OCI-LY7 (cell line): ENCODE data around the gene KHDC4. TPM values are rescaled to one million over a fixed set of nuclear protein-coding genes. Genes with fewer than 3 reads are reported as not detected.

Experiments used
- BruUV-seq: library from RNA; stranded (reverse); fragments of 400-500 nt; replicated peaks from 2 replicates; lab custom pipeline; 2021; lab: Mats Ljungman, UMichigan
- CTCF ChIA-PET: fragments of 300-600 bp; sonication (Branson Sonifier 250); formaldehyde crosslinking; loops from one replicate; lab custom pipeline; 2022; ENCODE audit warnings: antibody characterized with exemption; ENCODE audit not compliant: unreplicated experiment; lab: Charles Lee
- POLR2A ChIA-PET: fragments of 300-600 bp; sonication (Branson Sonifier 250); formaldehyde crosslinking; loops from one replicate; lab custom pipeline; 2022; ENCODE audit warnings: antibody characterized with exemption; lab: Charles Lee
- DNase-seq: peaks from one replicate; pipeline ENCODE4 v3.0.0-alpha.2; 2015; ENCODE audit warnings: low spot score
- H2AFZ ChIP-seq: fragments of 200-600 bp; sonication (generic), shearing (Covaris generic); 2 replicates; pipeline ENCODE4 v1.6.1; 2014; ENCODE audit warnings: mild to moderate bottlenecking, antibody characterized with exemption, low read length, moderate library complexity
- H3K27ac ChIP-seq: fragments of 200-600 bp; sonication (generic); 2 replicates; pipeline ENCODE4 v1.5.1; 2014; ENCODE audit warnings: mixed run types, low read depth, mild to moderate bottlenecking, moderate library complexity, low read length, inconsistent platforms; ENCODE audit not compliant: poor library complexity, severe bottlenecking
- H3K36me3 ChIP-seq: fragments of 200-600 bp; sonication (generic); 2 replicates; pipeline ENCODE4 v1.6.1; 2014; ENCODE audit warnings: mild to moderate bottlenecking, antibody characterized with exemption, low read length, moderate library complexity, mixed read lengths; ENCODE audit not compliant: insufficient read depth
- H3K4me1 ChIP-seq: fragments of 200-600 bp; sonication (generic); 2 replicates; pipeline ENCODE4 v1.5.1; 2014; ENCODE audit warnings: mild to moderate bottlenecking, low read length; ENCODE audit not compliant: insufficient read depth, poor library complexity, severe bottlenecking
- H3K4me2 ChIP-seq: fragments of 200-600 bp; sonication (generic); 2 replicates; pipeline ENCODE4 v1.6.1; 2014; ENCODE audit warnings: mild to moderate bottlenecking, low read length
- H3K4me3 ChIP-seq: fragments of 200-600 bp; sonication (generic); 2 replicates; pipeline ENCODE4 v1.5.1; 2014; ENCODE audit warnings: mild to moderate bottlenecking, low read depth, low read length; ENCODE audit not compliant: poor library complexity, severe bottlenecking
- H3K79me2 ChIP-seq: fragments of 200-600 bp; sonication (generic); 2 replicates; pipeline ENCODE4 v1.6.1; 2016; ENCODE audit warnings: low read depth, mild to moderate bottlenecking, low read length, moderate library complexity, mixed read lengths; ENCODE audit not compliant: insufficient read depth
- H3K9me2 ChIP-seq: fragments of 200-600 bp; sonication (generic); 2 replicates; pipeline ENCODE4 v1.6.1; 2016; ENCODE audit warnings: mild to moderate bottlenecking, low read length, mixed read lengths; ENCODE audit not compliant: insufficient read depth
- H3K9me3 ChIP-seq: fragments of 200-600 bp; sonication (generic); 2 replicates; pipeline ENCODE4 v1.6.1; 2014; ENCODE audit warnings: mild to moderate bottlenecking, mixed run types, low read length, mixed read lengths
- H4K20me1 ChIP-seq: fragments of 200-600 bp; sonication (generic); 2 replicates; pipeline ENCODE4 v1.6.1; 2014; ENCODE audit warnings: mild to moderate bottlenecking, antibody characterized with exemption, low read length, moderate library complexity, mixed read lengths; ENCODE audit not compliant: insufficient read depth
- EZH2phosphoT487 ChIP-seq: fragments of 200-600 bp; sonication (generic); IDR thresholded peaks from 2 replicates; pipeline ENCODE4 v1.6.1; 2018; ENCODE audit warnings: low read depth, borderline replicate concordance, mild to moderate bottlenecking, mixed run types, antibody characterized with exemption, low read length, moderate library complexity, mixed read lengths
- intact Hi-C: fragments of 100-400 bp; cut with micrococcal nuclease; formaldehyde crosslinking; loops from one replicate; pipeline ENCODE4 v1.10.0; 2022; ENCODE audit not compliant: unreplicated experiment
- total RNA-seq, 2 experiments: library from RNA; depleted of rRNA in 1 of 2; stranded (reverse); fragments of >200 nt in 1 of 2; shearing (Covaris generic) in 1 of 2; gene quantifications; 2 replicates each; pipeline ENCODE4 v1.2.3, GENCODE V29; 2014 to 2022
- TF ChIP-seq, protein P1 (sequence below): fragments of 200-600 bp; sonication (generic); conservative IDR thresholded peaks from 2 replicates; pipeline ENCODE4 v1.5.1; 2014; ENCODE audit warnings: mild to moderate bottlenecking, antibody characterized with exemption, low read length, moderate library complexity, mixed read lengths

KHDC4 gene
- total RNA-seq, 2 experiments from 2014 or later: 88.9 to 121 TPM

DNA sequence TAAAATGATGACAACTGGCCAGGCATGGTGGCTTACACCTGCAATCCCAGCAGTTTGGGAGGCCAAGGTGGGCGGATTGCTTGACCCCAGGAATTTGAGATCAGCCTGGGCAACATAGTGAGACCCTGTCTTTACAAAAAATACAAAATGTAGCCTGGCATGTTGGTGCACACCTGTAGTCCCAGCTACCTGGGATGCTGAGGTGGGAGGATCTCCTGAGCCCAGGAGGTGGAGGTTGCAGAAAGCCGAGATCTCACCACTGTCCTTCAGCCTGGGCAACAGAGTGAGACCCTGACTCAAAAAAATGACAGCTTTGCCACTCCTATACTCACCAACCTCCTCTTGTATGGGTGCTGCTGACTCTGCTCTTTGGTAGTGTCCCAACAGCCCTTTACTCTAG is 56.3 kb downstream of the KHDC4 start:
- Histone ChIP-seq H3K4me1 (peaks cover 50% of the 10 kb centered on the region), H3K9me3 (no peaks in the 10 kb centered on the region), H3K9me2 (no peaks in the 10 kb centered on the region), H3K36me3 (peaks cover 77% of the 10 kb centered on the region), H3K4me2 (no peak overlapping the region), H3K27ac (no peak overlapping the region), H2AFZ (no peak overlapping the region), H4K20me1 (no peaks in the 10 kb centered on the region), H3K79me2 (peaks cover 67% of the 10 kb centered on the region), H3K4me3 (no peak overlapping the region)
- intact Hi-C loops: no loop called here
- POLR2A ChIA-PET: interaction anchor here (0.7 to 1.2 kb wide), 3 partner anchors 16 to 41 kb away, joined by 3 to 6 read pairs (median 4); partner anchors contain the start of gene SYT11
- DNase-seq: no peak
- CTCF ChIA-PET: interaction anchor here (1.1 kb wide), 1 partner anchor 16 kb away, joined by 4 read pairs; no protein-coding TSS in a partner anchor
- no peak for TF ChIP-seq EZH2phosphoT487
- TF ChIP-seq, protein P1, sequence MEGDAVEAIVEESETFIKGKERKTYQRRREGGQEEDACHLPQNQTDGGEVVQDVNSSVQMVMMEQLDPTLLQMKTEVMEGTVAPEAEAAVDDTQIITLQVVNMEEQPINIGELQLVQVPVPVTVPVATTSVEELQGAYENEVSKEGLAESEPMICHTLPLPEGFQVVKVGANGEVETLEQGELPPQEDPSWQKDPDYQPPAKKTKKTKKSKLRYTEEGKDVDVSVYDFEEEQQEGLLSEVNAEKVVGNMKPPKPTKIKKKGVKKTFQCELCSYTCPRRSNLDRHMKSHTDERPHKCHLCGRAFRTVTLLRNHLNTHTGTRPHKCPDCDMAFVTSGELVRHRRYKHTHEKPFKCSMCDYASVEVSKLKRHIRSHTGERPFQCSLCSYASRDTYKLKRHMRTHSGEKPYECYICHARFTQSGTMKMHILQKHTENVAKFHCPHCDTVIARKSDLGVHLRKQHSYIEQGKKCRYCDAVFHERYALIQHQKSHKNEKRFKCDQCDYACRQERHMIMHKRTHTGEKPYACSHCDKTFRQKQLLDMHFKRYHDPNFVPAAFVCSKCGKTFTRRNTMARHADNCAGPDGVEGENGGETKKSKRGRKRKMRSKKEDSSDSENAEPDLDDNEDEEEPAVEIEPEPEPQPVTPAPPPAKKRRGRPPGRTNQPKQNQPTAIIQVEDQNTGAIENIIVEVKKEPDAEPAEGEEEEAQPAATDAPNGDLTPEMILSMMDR: no peak
- BruUV-seq: no TSS peak

DNA sequence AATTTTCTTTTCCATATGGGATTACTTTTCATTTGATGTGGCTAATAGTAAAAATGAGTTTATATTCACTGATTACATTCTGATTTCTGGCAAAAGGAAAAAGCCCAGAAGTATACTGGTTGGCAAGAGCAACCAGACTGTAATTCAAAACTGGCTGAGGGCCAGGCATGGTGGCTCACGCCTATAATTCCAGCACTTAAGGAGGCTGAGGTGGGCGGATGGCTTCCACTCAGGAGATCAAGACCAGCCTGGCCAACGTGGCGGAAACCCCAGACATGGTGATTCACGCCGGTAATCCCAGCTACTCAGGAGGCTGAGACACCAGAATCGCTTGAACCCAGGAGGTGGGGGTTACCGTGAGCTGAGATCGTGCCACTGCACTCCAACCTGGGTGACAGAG is 60.4 kb downstream of the KHDC4 start:
- H3K9me3 ChIP-seq: no peaks in the 10 kb centered on the region
- no peak overlapping the region for H3K4me2 ChIP-seq
- H3K27ac ChIP-seq: no peak overlapping the region
- H2AFZ ChIP-seq: no peak overlapping the region
- CTCF ChIA-PET: no interaction called here
- H3K4me1 ChIP-seq: peaks cover 24% of the 10 kb centered on the region
- BruUV-seq: no TSS peak
- H3K36me3 ChIP-seq: peaks cover 76% of the 10 kb centered on the region
- POLR2A ChIA-PET: interaction anchor here (0.7 to 4.8 kb wide), 5 partner anchors 9 to 41 kb away, joined by 3 to 42 read pairs (median 8); partner anchors contain the start of gene SYT11
- no peak overlapping the region for H3K4me3 ChIP-seq
- peaks cover 85% of the 10 kb centered on the region for H3K79me2 ChIP-seq
- TF ChIP-seq EZH2phosphoT487: no peak
- TF ChIP-seq, protein P1: no peak
- no peaks in the 10 kb centered on the region for H3K9me2 ChIP-seq
- DNase-seq: no peak
- intact Hi-C loops: no loop called here
- H4K20me1 ChIP-seq: no peaks in the 10 kb centered on the region

DNA sequence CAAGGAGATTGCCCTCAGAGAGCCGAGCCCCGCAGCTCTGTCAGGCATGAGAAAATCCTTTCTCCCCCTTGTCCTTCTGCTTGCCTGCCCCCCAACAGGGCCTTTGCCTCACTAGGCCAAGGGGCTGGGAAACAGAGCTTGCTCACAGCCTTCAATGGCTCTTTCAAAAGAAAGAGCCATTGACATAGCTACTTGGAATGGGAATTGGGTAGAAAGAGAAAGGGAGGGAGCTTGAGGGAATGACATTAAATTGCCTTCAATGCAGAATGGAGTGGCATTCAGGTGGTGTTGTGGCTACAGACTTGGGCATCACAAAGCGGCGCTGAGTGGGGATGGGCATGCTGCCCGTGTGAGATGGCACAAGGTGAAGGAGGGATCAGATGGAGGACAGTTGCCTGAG is 61.7 kb downstream of the KHDC4 start:
- ChIA-PET POLR2A (interaction anchor here (1.3 to 4.8 kb wide), 6 partner anchors 12 to 43 kb away, joined by 3 to 42 read pairs (median 4); partner anchors contain the start of gene SYT11), CTCF (no interaction called here)
- no peak overlapping the region for H2AFZ ChIP-seq
- no peak for DNase-seq
- no peaks in the 10 kb centered on the region for H3K9me2 ChIP-seq
- H3K9me3 ChIP-seq: no peaks in the 10 kb centered on the region
- H3K4me2 ChIP-seq: no peak overlapping the region
- H4K20me1 ChIP-seq: no peaks in the 10 kb centered on the region
- TF ChIP-seq, protein P1: no peak
- no peak for TF ChIP-seq EZH2phosphoT487
- no peak overlapping the region for H3K4me3 ChIP-seq
- intact Hi-C loops: no loop called here
- H3K79me2 ChIP-seq: peaks cover 89% of the 10 kb centered on the region
- BruUV-seq: no TSS peak
- peaks cover 80% of the 10 kb centered on the region for H3K36me3 ChIP-seq
- peaks cover 24% of the 10 kb centered on the region for H3K4me1 ChIP-seq
- H3K27ac ChIP-seq: no peak overlapping the region
